ENCODE results near the gene LRRC2. TPM values are rescaled to one million over a fixed set of nuclear protein-coding genes. Genes with fewer than 3 reads are reported as not detected.
"Not testable (repeated sequence)": the region's sequence is repeated elsewhere in the genome, so short reads cannot be mapped to it uniquely, and the experiment has no call there.

LRRC2 gene
- polyA plus RNA-seq, 4 donors, result 1.9 to 2.4 (median 2.1) TPM

GRCh38 chr3:46536758-46537157 is 29.3 kb downstream of the LRRC2 start:
- no peak for DNase-seq (ENCODE audit: low read depth in 4 of 4, low spot score in 3 of 4)

GRCh38 chr3:46535746-46536145 is 30.4 kb downstream of the LRRC2 start:
- DNase-seq (ENCODE audit: low read depth in 4 of 4, low spot score in 3 of 4), result no peak

GRCh38 chr3:46533091-46533490 is 33.0 kb downstream of the LRRC2 start:
- DNase-seq (ENCODE audit: low read depth in 4 of 4, low spot score in 3 of 4), result no peak

- no peak for DNase-seq (ENCODE audit: low read depth in 4 of 4, low spot score in 3 of 4)
These were observed 38.9 kb downstream of the LRRC2 start for GRCh38 chr3:46527239-46527638.

- DNase-seq (ENCODE audit: low read depth in 4 of 4, low spot score in 3 of 4), result no peak
These were observed 41.3 kb downstream of the LRRC2 start for GRCh38 chr3:46524832-46525231.

- no peak for DNase-seq (ENCODE audit: low read depth in 4 of 4, low spot score in 3 of 4)
These were observed 42.1 kb downstream of the LRRC2 start for GRCh38 chr3:46524008-46524407.

GRCh38 chr3:46523556-46523955 is 42.5 kb downstream of the LRRC2 start:
- DNase-seq (ENCODE audit: low read depth in 4 of 4, low spot score in 3 of 4), result no peak

GRCh38 chr3:46522201-46522600 is 43.9 kb downstream of the LRRC2 start:
- not testable (repeated sequence) for DNase-seq (ENCODE audit: low read depth in 4 of 4, low spot score in 3 of 4)

- DNase-seq (ENCODE audit: low read depth in 4 of 4, low spot score in 3 of 4), result no peak
These were observed 45.0 kb downstream of the LRRC2 start for GRCh38 chr3:46521096-46521495.

- DNase-seq (ENCODE audit: low read depth in 4 of 4, low spot score in 3 of 4), result no peak
These were observed 45.6 kb downstream of the LRRC2 start for GRCh38 chr3:46520531-46520930.

GRCh38 chr3:46519952-46520351 is 46.1 kb downstream of the LRRC2 start:
- DNase-seq (ENCODE audit: low read depth in 4 of 4, low spot score in 3 of 4), result no peak

- no peak for DNase-seq (ENCODE audit: low read depth in 4 of 4, low spot score in 3 of 4)
These were observed 48.3 kb downstream of the LRRC2 start for GRCh38 chr3:46517784-46518181.

- no peak for DNase-seq (ENCODE audit: low read depth in 4 of 4, low spot score in 3 of 4)
These were observed 48.9 kb downstream of the LRRC2 start for GRCh38 chr3:46517016-46517783.

- no peak for DNase-seq (ENCODE audit: low read depth in 4 of 4, low spot score in 3 of 4)
These were observed 49.6 kb downstream of the LRRC2 start for GRCh38 chr3:46516521-46516920.

- DNase-seq (ENCODE audit: low read depth in 4 of 4, low spot score in 3 of 4), result no peak
These were observed 53.8 kb downstream of the LRRC2 start for GRCh38 chr3:46512191-46512749.

GRCh38 chr3:46509661-46510187 is 56.4 kb downstream of the LRRC2 start:
- DNase-seq (ENCODE audit: low read depth in 4 of 4, low spot score in 3 of 4), result no peak

GRCh38 chr3:46508850-46509591 is 57.1 kb downstream of the LRRC2 start:
- no peak for DNase-seq (ENCODE audit: low read depth in 4 of 4, low spot score in 3 of 4)

- no peak for DNase-seq (ENCODE audit: low read depth in 4 of 4, low spot score in 3 of 4)
These were observed 59.6 kb downstream of the LRRC2 start for GRCh38 chr3:46506526-46506925.

GRCh38 chr3:46505953-46506352 is 60.1 kb downstream of the LRRC2 start:
- DNase-seq (ENCODE audit: low read depth in 4 of 4, low spot score in 3 of 4), result no peak

GRCh38 chr3:46504789-46505188 is 61.3 kb downstream of the LRRC2 start:
- no peak for DNase-seq (ENCODE audit: low read depth in 4 of 4, low spot score in 3 of 4)

- no peak for DNase-seq (ENCODE audit: low read depth in 4 of 4, low spot score in 3 of 4)
These were observed 62.8 kb downstream of the LRRC2 start for GRCh38 chr3:46503200-46503874.
